ENCODE measurements around the gene ADGRG3.

ADGRG3 gene

DNA sequence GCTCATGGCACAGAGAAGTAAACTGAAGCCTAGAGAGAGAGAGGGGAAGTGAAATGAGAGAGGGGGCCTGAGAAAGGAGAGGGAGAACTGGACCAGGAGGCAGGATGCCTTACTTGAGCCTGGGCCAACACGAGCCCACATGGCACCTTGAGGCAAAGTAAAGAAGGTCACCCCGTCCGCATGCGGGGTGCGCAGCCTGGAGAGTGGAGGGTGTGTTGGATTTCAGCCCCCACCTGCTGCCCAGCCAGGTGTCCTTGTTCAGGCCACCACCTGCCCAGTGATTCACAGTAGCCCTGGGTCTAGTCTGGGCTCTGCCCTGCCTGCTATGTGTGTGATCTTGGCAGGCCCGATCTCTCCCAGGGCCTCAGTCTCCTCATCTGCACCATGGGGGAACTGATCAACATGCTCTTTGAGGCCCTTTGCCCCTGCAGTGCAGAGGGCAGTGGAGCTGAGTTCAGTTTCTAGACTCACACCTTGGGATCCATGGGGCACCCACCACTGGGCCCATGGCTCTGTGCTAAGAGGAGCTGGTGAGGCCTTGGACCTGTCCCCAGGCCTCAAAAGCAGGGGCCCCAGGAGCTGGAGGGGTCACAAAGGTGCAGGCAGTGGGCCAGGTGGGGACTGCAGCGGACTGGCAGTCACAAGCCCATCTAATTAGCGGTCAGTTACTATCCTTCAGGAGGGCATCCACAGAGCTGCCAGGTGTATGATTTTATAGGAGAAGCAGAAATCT, 16.7 kb downstream of the ADGRG3 start:
- POLR2A ChIA-PET = no interaction called here
- no peak overlapping the region for H3K27ac ChIP-seq (ENCODE audit: extremely low read depth, low read depth, low read length)
- no peaks in the 10 kb centered on the region for H3K36me3 ChIP-seq (ENCODE audit: control insufficient read depth in 2 of 2, insufficient read depth in 1 of 2, low read length in 2 of 2)
- no peaks in the 10 kb centered on the region for H3K9me3 ChIP-seq (ENCODE audit: control insufficient read depth, insufficient read depth, low read depth, low read length)
- H3K4me3 ChIP-seq (ENCODE audit: low read depth, low read length) = no peak overlapping the region
- TF ChIP-seq, protein P1, sequence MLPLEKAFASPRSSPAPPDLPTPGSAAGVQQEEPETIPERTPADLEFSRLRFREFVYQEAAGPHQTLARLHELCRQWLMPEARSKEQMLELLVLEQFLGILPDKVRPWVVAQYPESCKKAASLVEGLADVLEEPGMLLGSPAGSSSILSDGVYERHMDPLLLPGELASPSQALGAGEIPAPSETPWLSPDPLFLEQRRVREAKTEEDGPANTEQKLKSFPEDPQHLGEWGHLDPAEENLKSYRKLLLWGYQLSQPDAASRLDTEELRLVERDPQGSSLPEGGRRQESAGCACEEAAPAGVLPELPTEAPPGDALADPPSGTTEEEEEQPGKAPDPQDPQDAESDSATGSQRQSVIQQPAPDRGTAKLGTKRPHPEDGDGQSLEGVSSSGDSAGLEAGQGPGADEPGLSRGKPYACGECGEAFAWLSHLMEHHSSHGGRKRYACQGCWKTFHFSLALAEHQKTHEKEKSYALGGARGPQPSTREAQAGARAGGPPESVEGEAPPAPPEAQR (tag by site-specific recombination; IDR thresholded peaks at IDR 0.05) = no peak
- no peak for TF ChIP-seq ZEB2 (tag by site-specific recombination; IDR thresholded peaks at IDR 0.05)
- TF ChIP-seq ZNF747 (tag by site-specific recombination; IDR thresholded peaks at IDR 0.05) = no peak
- TF ChIP-seq ZNF514 (tag by site-specific recombination; IDR thresholded peaks at IDR 0.05) = no peak
- TF ChIP-seq ZFP41 (tag by site-specific recombination; IDR thresholded peaks at IDR 0.05; ENCODE audit: borderline replicate concordance) = no peak
- TF ChIP-seq ZNF169 (tag by site-specific recombination; IDR thresholded peaks at IDR 0.05) = no peak
- TF ChIP-seq ZNF654 (tag by site-specific recombination; IDR thresholded peaks at IDR 0.05; ENCODE audit: low read depth) = no peak
- no peak for TF ChIP-seq ZNF292 (tag by site-specific recombination; IDR thresholded peaks at IDR 0.05; ENCODE audit: borderline replicate concordance, low read depth)
- no peak for TF ChIP-seq ZBTB1 (tag by site-specific recombination; IDR thresholded peaks at IDR 0.05)
- TF ChIP-seq SETDB1 (IDR thresholded peaks at IDR 0.05; ENCODE audit: insufficient read length, low read length) = no peak
- TF ChIP-seq ZSCAN16 (tag by site-specific recombination; IDR thresholded peaks at IDR 0.05) = no peak
- TF ChIP-seq SP2 (tag by site-specific recombination; IDR thresholded peaks at IDR 0.05) = no peak
- TF ChIP-seq, protein P2, sequence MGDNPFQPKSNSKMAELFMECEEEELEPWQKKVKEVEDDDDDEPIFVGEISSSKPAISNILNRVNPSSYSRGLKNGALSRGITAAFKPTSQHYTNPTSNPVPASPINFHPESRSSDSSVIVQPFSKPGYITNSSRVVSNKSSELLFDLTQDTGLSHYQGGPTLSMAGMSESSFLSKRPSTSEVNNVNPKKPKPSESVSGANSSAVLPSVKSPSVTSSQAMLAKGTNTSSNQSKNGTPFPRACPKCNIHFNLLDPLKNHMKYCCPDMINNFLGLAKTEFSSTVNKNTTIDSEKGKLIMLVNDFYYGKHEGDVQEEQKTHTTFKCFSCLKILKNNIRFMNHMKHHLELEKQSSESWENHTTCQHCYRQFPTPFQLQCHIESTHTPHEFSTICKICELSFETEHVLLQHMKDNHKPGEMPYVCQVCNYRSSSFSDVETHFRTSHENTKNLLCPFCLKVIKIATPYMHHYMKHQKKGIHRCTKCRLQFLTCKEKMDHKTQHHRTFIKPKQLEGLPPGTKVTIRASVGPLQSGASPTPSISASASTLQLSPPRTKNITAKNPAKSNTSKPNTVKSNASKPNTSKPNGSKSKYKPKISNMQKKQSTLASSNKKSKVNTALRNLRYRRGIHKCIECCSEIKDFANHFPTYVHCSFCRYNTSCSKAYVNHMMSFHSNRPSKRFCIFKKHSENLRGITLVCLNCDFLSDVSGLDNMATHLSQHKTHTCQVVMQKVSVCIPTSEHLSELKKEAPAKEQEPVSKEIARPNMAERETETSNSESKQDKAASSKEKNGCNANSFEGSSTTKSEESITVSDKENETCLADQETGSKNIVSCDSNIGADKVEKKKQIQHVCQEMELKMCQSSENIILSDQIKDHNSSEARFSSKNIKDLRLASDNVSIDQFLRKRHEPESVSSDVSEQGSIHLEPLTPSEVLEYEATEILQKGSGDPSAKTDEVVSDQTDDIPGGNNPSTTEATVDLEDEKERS (tag by site-specific recombination; IDR thresholded peaks at IDR 0.05) = no peak
- TF ChIP-seq ZNF707 (tag by site-specific recombination; IDR thresholded peaks at IDR 0.05) = no peak
- CTCF ChIA-PET = interaction anchor here (1.1 to 1.3 kb wide), 3 partner anchors 37 to 109 kb away, joined by 3 to 5 read pairs (median 4); no protein-coding TSS in a partner anchor
- no peaks in the 10 kb centered on the region for H3K4me1 ChIP-seq (ENCODE audit: control insufficient read depth, insufficient read depth, low read length)

GRCh38 chr16:57685633-57686032, 17.5 kb downstream of the ADGRG3 start:
- ChIA-PET CTCF (interaction anchor here (1.3 kb wide), 2 partner anchors 38 to 109 kb away, joined by 3 to 5 read pairs; no protein-coding TSS in a partner anchor), POLR2A (no interaction called here)
- H3K27ac ChIP-seq (ENCODE audit: extremely low read depth, low read depth, low read length) = no peak overlapping the region
- H3K4me1 ChIP-seq (ENCODE audit: control insufficient read depth, insufficient read depth, low read length) = no peaks in the 10 kb centered on the region
- H3K9me3 ChIP-seq (ENCODE audit: control insufficient read depth, insufficient read depth, low read depth, low read length) = no peaks in the 10 kb centered on the region
- H3K36me3 ChIP-seq (ENCODE audit: control insufficient read depth in 2 of 2, insufficient read depth in 1 of 2, low read length in 2 of 2) = no peaks in the 10 kb centered on the region
- TF ChIP-seq ZNF398 (tag by site-specific recombination; IDR thresholded peaks at IDR 0.05) (no peak), ZNF792 (tag by site-specific recombination; IDR thresholded peaks at IDR 0.05) (no peak), ZNF658 (tag by site-specific recombination; IDR thresholded peaks at IDR 0.05) (no peak), ZNF600 (tag by site-specific recombination; IDR thresholded peaks at IDR 0.05) (no peak)
- TF ChIP-seq, protein P3, sequence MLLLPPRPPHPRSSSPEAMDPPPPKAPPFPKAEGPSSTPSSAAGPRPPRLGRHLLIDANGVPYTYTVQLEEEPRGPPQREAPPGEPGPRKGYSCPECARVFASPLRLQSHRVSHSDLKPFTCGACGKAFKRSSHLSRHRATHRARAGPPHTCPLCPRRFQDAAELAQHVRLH (tag by site-specific recombination; IDR thresholded peaks at IDR 0.05) = no peak
- no peak overlapping the region for H3K4me3 ChIP-seq (ENCODE audit: low read depth, low read length)
